Lung (tissue), 12 donors: ENCODE data around the gene RAC3. TPM values are rescaled to one million over a fixed set of nuclear protein-coding genes. Genes with fewer than 3 reads are reported as not detected.

Experiments used
- ATAC-seq: fragments of 200-7000 bp; cut with Tn5 transposase; one replicate; pipeline ENCODE4 v1.9.1; 2020; ENCODE audit warnings: moderate number of reproducible peaks; ENCODE audit not compliant: insufficient read depth, low FRiP score
- DNase-seq, 3 donors: peaks; one replicate each; pipeline ENCODE4 v3.0.0-alpha.2; 2013 to 2017
- H3K27ac ChIP-seq, 2 donors: one replicate each; pipeline ENCODE4 v1.5.1; 2013; ENCODE audit warnings: mild to moderate bottlenecking in 2 of 2, moderate library complexity in 2 of 2, control low read depth in 1 of 2, inconsistent platforms in 1 of 2, low read depth in 1 of 2, low read length in 1 of 2
- H3K27me3 ChIP-seq, 3 donors: one replicate each; pipeline ENCODE4 v1.5.1; 2013; ENCODE audit warnings: low read length in 2 of 3; ENCODE audit not compliant: control insufficient read depth in 3 of 3, insufficient read depth in 3 of 3
- H3K36me3 ChIP-seq, 4 donors: one replicate each; pipeline ENCODE4 v1.5.1; 2013; ENCODE audit warnings: low read length in 4 of 4, mild to moderate bottlenecking in 1 of 4, moderate library complexity in 1 of 4; ENCODE audit not compliant: control insufficient read depth in 4 of 4, insufficient read depth in 4 of 4
- H3K4me1 ChIP-seq, 5 donors: one replicate each; pipeline ENCODE4 v1.5.1; 2013; ENCODE audit warnings: low read length in 5 of 5, mild to moderate bottlenecking in 2 of 5, moderate library complexity in 1 of 5; ENCODE audit not compliant: control insufficient read depth in 5 of 5, insufficient read depth in 5 of 5
- H3K4me3 ChIP-seq: one replicate; pipeline ENCODE4 v1.5.1; 2013; ENCODE audit warnings: mild to moderate bottlenecking, control low read depth, moderate library complexity
- H3K9ac ChIP-seq, 2 donors: one replicate each; pipeline ENCODE4 v1.5.1; 2013; ENCODE audit warnings: low read length in 2 of 2, control low read depth in 1 of 2; ENCODE audit not compliant: insufficient read depth in 1 of 2
- H3K9me3 ChIP-seq, 4 donors: one replicate each; pipeline ENCODE4 v1.5.1; 2013; ENCODE audit warnings: low read length in 3 of 4, mild to moderate bottlenecking in 1 of 4, moderate library complexity in 1 of 4; ENCODE audit not compliant: control insufficient read depth in 4 of 4, insufficient read depth in 3 of 4
- CTCF ChIP-seq: IDR thresholded peaks from 2 replicates; pipeline ENCODE4 v1.5.1; 2012; ENCODE audit warnings: mild to moderate bottlenecking; ENCODE audit errors: control extremely low read depth, extremely low read depth
- whole genome bisulfite sequencing, 2 donors: extraction: QIAGEN DNeasy Blood & Tissue Kit; methylation state at CpG; one replicate each; pipeline ENCODE4 v1.1.7; 2013; 5-methylcytosine and 5-hydroxymethylcytosine counted together
- polyA plus RNA-seq, 2 donors: library from polyadenylated mRNA; stranded (reverse); fragments of 200-250 nt; gene quantifications; one replicate each; pipeline ENCODE4 v1.2.1, GENCODE V29; 2013
- total RNA-seq, 2 donors: library from RNA; depleted of rRNA in 1 of 2; stranded (reverse); fragments of >200 nt in 1 of 2; gene quantifications; one replicate each; pipeline ENCODE4 v1.2.1, GENCODE V29; 2014 to 2021
- donor health status: control.
- donor health status: control.
- donor health status: Bipolar disorder and iron deficiency.
- donor health status: healthy.
- donor health status: DM: yes; HTN: yes; CAD: no.

RAC3 gene
- total and polyA plus RNA-seq, 4 donors = 6.0 to 8.3 (median 8.1) TPM

GRCh38 chr17:82004517-82005455 is 26.7 kb upstream of the RAC3 start:
- Histone ChIP-seq H3K27me3 (no peaks in the 10 kb centered on the region), H3K36me3 (peaks cover 0 to 8% (median 0%) of the 10 kb centered on the region in 4 donors), H3K9me3 (no peaks in the 10 kb centered on the region), H3K27ac (no peak overlapping the region), H3K9ac (no peak overlapping the region), H3K4me3 (no peak overlapping the region), H3K4me1 (peaks cover 3 to 36% (median 8%) of the 10 kb centered on the region in 5 donors)
- no peak for DNase-seq
- 85 to 89% methylated on average over 40 to 41 of the region's 41 CpGs for WGBS, 2 donors
- no peak for TF ChIP-seq CTCF
- no peak for ATAC-seq

GRCh38 chr17:82005701-82006348 is 25.7 kb upstream of the RAC3 start:
- WGBS, 2 donors = 86 to 88% methylated on average over 30 of the region's 30 CpGs
- Histone ChIP-seq H3K27ac (no peak overlapping the region), H3K4me1 (peaks cover 3 to 26% (median 8%) of the 10 kb centered on the region in 5 donors), H3K9ac (no peak overlapping the region), H3K27me3 (no peaks in the 10 kb centered on the region), H3K4me3 (no peak overlapping the region), H3K9me3 (no peaks in the 10 kb centered on the region), H3K36me3 (peaks cover 0 to 11% (median 0%) of the 10 kb centered on the region in 4 donors)
- ATAC-seq (no peak), DNase-seq (no peak)
- TF ChIP-seq CTCF = no peak

- ATAC-seq (no peak), DNase-seq (peak; percentile 64 to 72 (median 66))
- whole genome bisulfite sequencing, 2 donors = 80 to 93% methylated on average over 19 to 24 of the region's 24 CpGs
- no peaks in the 10 kb centered on the region for H3K9me3 ChIP-seq
- peaks cover 0 to 17% (median 0%) of the 10 kb centered on the region in 4 donors for H3K36me3 ChIP-seq
- H3K9ac ChIP-seq = no peak overlapping the region
- H3K27me3 ChIP-seq = no peaks in the 10 kb centered on the region
- no peak overlapping the region for H3K4me3 ChIP-seq
- no peak overlapping the region for H3K27ac ChIP-seq
- no peak for TF ChIP-seq CTCF
- peaks cover 3 to 20% (median 8%) of the 10 kb centered on the region in 5 donors for H3K4me1 ChIP-seq
Observed at GRCh38 chr17:82006468-82007227, 24.8 kb upstream of the RAC3 start.
